ENCODE data around the gene CECR2.

DNA sequence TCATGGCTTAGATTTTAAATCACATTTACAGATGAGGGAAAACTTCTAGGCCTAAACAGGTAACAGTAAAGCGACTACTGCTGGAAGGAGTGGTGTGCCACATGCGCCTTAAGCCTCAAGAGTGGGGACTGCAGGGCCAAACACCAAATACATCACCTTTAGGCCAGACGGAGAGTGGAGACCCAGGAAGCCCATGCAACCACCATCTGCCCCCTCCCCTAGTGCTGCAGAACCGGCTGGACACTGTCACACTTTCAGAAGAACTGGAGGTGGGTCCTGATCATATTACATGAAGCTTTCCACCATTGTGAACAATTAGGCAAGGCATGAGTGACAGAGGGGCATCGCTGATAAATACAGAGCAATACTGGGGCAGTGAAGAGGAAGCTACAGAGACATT lies 222.9 kb downstream of the CECR2 start:
- TF ChIP-seq, protein P1, sequence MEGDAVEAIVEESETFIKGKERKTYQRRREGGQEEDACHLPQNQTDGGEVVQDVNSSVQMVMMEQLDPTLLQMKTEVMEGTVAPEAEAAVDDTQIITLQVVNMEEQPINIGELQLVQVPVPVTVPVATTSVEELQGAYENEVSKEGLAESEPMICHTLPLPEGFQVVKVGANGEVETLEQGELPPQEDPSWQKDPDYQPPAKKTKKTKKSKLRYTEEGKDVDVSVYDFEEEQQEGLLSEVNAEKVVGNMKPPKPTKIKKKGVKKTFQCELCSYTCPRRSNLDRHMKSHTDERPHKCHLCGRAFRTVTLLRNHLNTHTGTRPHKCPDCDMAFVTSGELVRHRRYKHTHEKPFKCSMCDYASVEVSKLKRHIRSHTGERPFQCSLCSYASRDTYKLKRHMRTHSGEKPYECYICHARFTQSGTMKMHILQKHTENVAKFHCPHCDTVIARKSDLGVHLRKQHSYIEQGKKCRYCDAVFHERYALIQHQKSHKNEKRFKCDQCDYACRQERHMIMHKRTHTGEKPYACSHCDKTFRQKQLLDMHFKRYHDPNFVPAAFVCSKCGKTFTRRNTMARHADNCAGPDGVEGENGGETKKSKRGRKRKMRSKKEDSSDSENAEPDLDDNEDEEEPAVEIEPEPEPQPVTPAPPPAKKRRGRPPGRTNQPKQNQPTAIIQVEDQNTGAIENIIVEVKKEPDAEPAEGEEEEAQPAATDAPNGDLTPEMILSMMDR (IDR thresholded peaks at IDR 0.05; ENCODE audit: low read length), result no peak
- TF ChIP-seq EZH2 (IDR thresholded peaks at IDR 0.05; ENCODE audit: borderline replicate concordance, low read length), result no peak
